ES-I3 (cell line): ENCODE measurements around the gene GABRR1.

Source experiments
- H3K36me3 ChIP-seq: 2 replicates; pipeline ENCODE4 v1.6.1; 2013; ENCODE audit warnings: mild to moderate bottlenecking, low read length, control low read depth, moderate library complexity; ENCODE audit not compliant: insufficient read depth
- H3K4me1 ChIP-seq: 2 replicates; pipeline ENCODE4 v1.6.1; 2013; ENCODE audit warnings: mild to moderate bottlenecking, control low read depth, low read length; ENCODE audit not compliant: insufficient read depth
- H3K9ac ChIP-seq: 2 replicates; pipeline ENCODE4 v1.6.1; 2013; ENCODE audit warnings: low read depth, mild to moderate bottlenecking, low read length, moderate library complexity
- H3K9me3 ChIP-seq: 2 replicates; pipeline ENCODE4 v1.6.1; 2013; ENCODE audit warnings: mild to moderate bottlenecking, low read length, moderate library complexity; ENCODE audit not compliant: control insufficient read depth, insufficient read depth

The GABRR1 gene

GRCh38 chr6:89217299-89217910 lies at the start of gene GABRR1:
Gene GABRR1, minus strand, starts transcription at chr6:89217358. Its CDS starts 36 bp downstream, at chr6:89217322.
- H3K9me3 ChIP-seq: no peaks in the 10 kb centered on the region; the same call in 1 of the 2 replicates
- H3K9ac ChIP-seq: no peak within 1 kb of the TSS
- no peaks in the 10 kb centered on the region for H3K36me3 ChIP-seq
- peaks cover 14% of the 10 kb centered on the region for H3K4me1 ChIP-seq

GRCh38 chr6:89264296-89264695 lies 47.1 kb upstream of the GABRR1 start:
- no peaks in the 10 kb centered on the region; the same call in 1 of the 2 replicates for H3K4me1 ChIP-seq
- H3K36me3 ChIP-seq: no peaks in the 10 kb centered on the region
- H3K9me3 ChIP-seq: no peaks in the 10 kb centered on the region
- H3K9ac ChIP-seq: no peak overlapping the region

GRCh38 chr6:89260832-89261231 lies 43.7 kb upstream of the GABRR1 start:
- Histone ChIP-seq H3K36me3 (no peaks in the 10 kb centered on the region), H3K4me1 (no peaks in the 10 kb centered on the region; the same call in 1 of the 2 replicates), H3K9me3 (no peaks in the 10 kb centered on the region), H3K9ac (no peak overlapping the region)

GRCh38 chr6:89260310-89260709 lies 43.2 kb upstream of the GABRR1 start:
- Histone ChIP-seq H3K9ac (no peak overlapping the region), H3K4me1 (no peaks in the 10 kb centered on the region; the same call in 1 of the 2 replicates), H3K36me3 (no peaks in the 10 kb centered on the region), H3K9me3 (no peaks in the 10 kb centered on the region)

- H3K9ac ChIP-seq: no peak overlapping the region
- H3K36me3 ChIP-seq: no peaks in the 10 kb centered on the region
- H3K4me1 ChIP-seq: no peaks in the 10 kb centered on the region; the same call in 1 of the 2 replicates
- H3K9me3 ChIP-seq: no peaks in the 10 kb centered on the region
Measured at GRCh38 chr6:89258912-89259311, 41.8 kb upstream of the GABRR1 start.

GRCh38 chr6:89257781-89258180 lies 40.6 kb upstream of the GABRR1 start:
- no peaks in the 10 kb centered on the region for H3K9me3 ChIP-seq
- no peak overlapping the region for H3K9ac ChIP-seq
- no peaks in the 10 kb centered on the region; the same call in 1 of the 2 replicates for H3K4me1 ChIP-seq
- no peaks in the 10 kb centered on the region for H3K36me3 ChIP-seq

GRCh38 chr6:89257346-89257745 lies 40.2 kb upstream of the GABRR1 start:
- Histone ChIP-seq H3K9me3 (no peaks in the 10 kb centered on the region), H3K9ac (no peak overlapping the region), H3K36me3 (no peaks in the 10 kb centered on the region), H3K4me1 (no peaks in the 10 kb centered on the region; the same call in 1 of the 2 replicates)

GRCh38 chr6:89255417-89255816 lies 38.3 kb upstream of the GABRR1 start:
- Histone ChIP-seq H3K36me3 (no peaks in the 10 kb centered on the region), H3K9ac (no peak overlapping the region), H3K4me1 (no peaks in the 10 kb centered on the region; the same call in 1 of the 2 replicates), H3K9me3 (no peaks in the 10 kb centered on the region)

- Histone ChIP-seq H3K4me1 (no peaks in the 10 kb centered on the region), H3K9ac (no peak overlapping the region), H3K9me3 (no peaks in the 10 kb centered on the region), H3K36me3 (no peaks in the 10 kb centered on the region)
Measured at GRCh38 chr6:89254569-89254968, 37.4 kb upstream of the GABRR1 start.

- Histone ChIP-seq H3K4me1 (no peaks in the 10 kb centered on the region), H3K9me3 (no peaks in the 10 kb centered on the region), H3K36me3 (no peaks in the 10 kb centered on the region), H3K9ac (no peak overlapping the region)
Measured at GRCh38 chr6:89252907-89253306, 35.7 kb upstream of the GABRR1 start.

GRCh38 chr6:89251976-89252375 lies 34.8 kb upstream of the GABRR1 start:
- no peaks in the 10 kb centered on the region for H3K9me3 ChIP-seq
- H3K36me3 ChIP-seq: no peaks in the 10 kb centered on the region
- no peak overlapping the region for H3K9ac ChIP-seq
- H3K4me1 ChIP-seq: no peaks in the 10 kb centered on the region

- H3K9ac ChIP-seq: no peak overlapping the region
- no peaks in the 10 kb centered on the region for H3K9me3 ChIP-seq
- no peaks in the 10 kb centered on the region for H3K4me1 ChIP-seq
Measured at GRCh38 chr6:89251170-89251569, 34.0 kb upstream of the GABRR1 start.

GRCh38 chr6:89250239-89250638 lies 33.1 kb upstream of the GABRR1 start:
- Histone ChIP-seq H3K9me3 (no peaks in the 10 kb centered on the region), H3K9ac (no peak overlapping the region)

More at GRCh38 chr6:89251170-89251569, 34.0 kb upstream of the GABRR1 start:
- no peaks in the 10 kb centered on the region for H3K36me3 ChIP-seq

GRCh38 chr6:89244241-89244985 lies 27.3 kb upstream of the GABRR1 start:
- Histone ChIP-seq H3K4me1 (peaks cover 14% of the 10 kb centered on the region), H3K9me3 (no peaks in the 10 kb centered on the region), H3K9ac (no peak overlapping the region), H3K36me3 (no peaks in the 10 kb centered on the region)

More at GRCh38 chr6:89250239-89250638, 33.1 kb upstream of the GABRR1 start:
- Histone ChIP-seq H3K36me3 (no peaks in the 10 kb centered on the region), H3K4me1 (no peaks in the 10 kb centered on the region)

- no peaks in the 10 kb centered on the region for H3K9me3 ChIP-seq
- peaks cover 14% of the 10 kb centered on the region for H3K4me1 ChIP-seq
- no peak overlapping the region for H3K9ac ChIP-seq
- no peaks in the 10 kb centered on the region for H3K36me3 ChIP-seq
Measured at GRCh38 chr6:89243331-89243629, 26.1 kb upstream of the GABRR1 start.
